UCSD-AML1 (cell line): ENCODE data around the gene ARHGAP28.

Source experiments
- DNase-seq: peaks from one replicate; lab custom pipeline; 2025; ENCODE audit not compliant: unreplicated experiment; lab: John Stamatoyannopoulos, UW

The ARHGAP28 gene

GRCh38 chr18:6732952-6733351 lies 3.4 kb downstream of the ARHGAP28 start:
- no peak for DNase-seq

- no peak for DNase-seq
Observed at GRCh38 chr18:6733758-6734157, 4.2 kb downstream of the ARHGAP28 start.

- DNase-seq = no peak
Observed at GRCh38 chr18:6734726-6735430, 5.4 kb downstream of the ARHGAP28 start.

GRCh38 chr18:6737833-6738232 lies 8.3 kb downstream of the ARHGAP28 start:
- DNase-seq = no peak

GRCh38 chr18:6738622-6739021 lies 9.1 kb downstream of the ARHGAP28 start:
- DNase-seq = no peak

- DNase-seq = no peak
Observed at GRCh38 chr18:6741232-6741663, 11.7 kb downstream of the ARHGAP28 start.

- DNase-seq = no peak
Observed at GRCh38 chr18:6741786-6742185, 12.3 kb downstream of the ARHGAP28 start.

GRCh38 chr18:6743999-6744398 lies 14.5 kb downstream of the ARHGAP28 start:
- DNase-seq = no peak

GRCh38 chr18:6744816-6745455 lies 15.4 kb downstream of the ARHGAP28 start:
- DNase-seq = no peak

GRCh38 chr18:6745504-6746031 lies 16.1 kb downstream of the ARHGAP28 start:
- no peak for DNase-seq

GRCh38 chr18:6746386-6746960 lies 17.0 kb downstream of the ARHGAP28 start:
- DNase-seq = no peak

- DNase-seq = no peak
Observed at GRCh38 chr18:6747646-6748045, 18.1 kb downstream of the ARHGAP28 start.

GRCh38 chr18:6748241-6748640 lies 18.7 kb downstream of the ARHGAP28 start:
- DNase-seq = no peak

- DNase-seq = no peak
Observed at GRCh38 chr18:6750411-6750810, 20.9 kb downstream of the ARHGAP28 start.

GRCh38 chr18:6751222-6751621 lies 21.7 kb downstream of the ARHGAP28 start:
- no peak for DNase-seq

- DNase-seq = no peak
Observed at GRCh38 chr18:6752202-6752860, 22.8 kb downstream of the ARHGAP28 start.

- no peak for DNase-seq
Observed at GRCh38 chr18:6755107-6755506, 25.6 kb downstream of the ARHGAP28 start.

- DNase-seq = no peak
Observed at GRCh38 chr18:6757931-6758330, 28.4 kb downstream of the ARHGAP28 start.

GRCh38 chr18:6759579-6759978 lies 30.1 kb downstream of the ARHGAP28 start:
- no peak for DNase-seq

- DNase-seq = no peak
Observed at GRCh38 chr18:6763524-6763923, 34.0 kb downstream of the ARHGAP28 start.

GRCh38 chr18:6764382-6764781 lies 34.9 kb downstream of the ARHGAP28 start:
- DNase-seq = no peak

GRCh38 chr18:6773777-6774176 lies 44.3 kb downstream of the ARHGAP28 start:
- DNase-seq = no peak
